ENCODE data around the gene PRKCE. TPM values are rescaled to one million over a fixed set of nuclear protein-coding genes. Genes with fewer than 3 reads are reported as not detected.

Gene PRKCE
- total RNA-seq, 1 donor from 2014 or later, result 18.4 TPM

- DNase-seq (ENCODE audit: low spot score in 2 of 2, unreplicated experiment in 2 of 2), result no peak
- no peaks in the 10 kb centered on the region for H3K27me3 Mint-ChIP-seq (ENCODE audit: low read depth)
- TF ChIP-seq CTCF (IDR thresholded peaks at IDR 0.05; ENCODE audit: unreplicated experiment), result no peak
- peaks cover 8% of the 10 kb centered on the region for H3K4me1 Mint-ChIP-seq
- peaks cover 2% of the 10 kb centered on the region for H3K9me3 Mint-ChIP-seq
- peak overlapping the region; percentile 13 for H3K27ac Mint-ChIP-seq
- no peaks in the 10 kb centered on the region for H3K36me3 Mint-ChIP-seq
- no peak overlapping the region for H3K4me3 Mint-ChIP-seq
Observed at GRCh38 chr2:45720210-45720609, 68.7 kb downstream of the PRKCE start.

- H3K36me3 Mint-ChIP-seq, result no peaks in the 10 kb centered on the region
- H3K4me3 Mint-ChIP-seq, result no peak overlapping the region
- TF ChIP-seq CTCF (IDR thresholded peaks at IDR 0.05; ENCODE audit: unreplicated experiment), result no peak
- peaks cover 8% of the 10 kb centered on the region for H3K4me1 Mint-ChIP-seq
- no peak for DNase-seq (ENCODE audit: low spot score in 2 of 2, unreplicated experiment in 2 of 2)
- H3K27ac Mint-ChIP-seq, result no peak overlapping the region
- no peaks in the 10 kb centered on the region for H3K27me3 Mint-ChIP-seq (ENCODE audit: low read depth)
- H3K9me3 Mint-ChIP-seq, result peaks cover 4% of the 10 kb centered on the region
Observed at GRCh38 chr2:45721150-45721549, 69.7 kb downstream of the PRKCE start.

- Mint-ChIP-seq H3K27me3 (ENCODE audit: low read depth) (no peaks in the 10 kb centered on the region), H3K4me1 (peaks cover 8% of the 10 kb centered on the region), H3K36me3 (no peaks in the 10 kb centered on the region), H3K27ac (no peak overlapping the region), H3K4me3 (no peak overlapping the region), H3K9me3 (peaks cover 4% of the 10 kb centered on the region)
- no peak for DNase-seq (ENCODE audit: low spot score in 2 of 2, unreplicated experiment in 2 of 2)
- no peak for TF ChIP-seq CTCF (IDR thresholded peaks at IDR 0.05; ENCODE audit: unreplicated experiment)
Observed at GRCh38 chr2:45722477-45722876, 71.0 kb downstream of the PRKCE start.

- H3K9me3 Mint-ChIP-seq, result peaks cover 4% of the 10 kb centered on the region
- no peak for DNase-seq (ENCODE audit: low spot score in 2 of 2, unreplicated experiment in 2 of 2)
- H3K27ac Mint-ChIP-seq, result no peak overlapping the region
- no peaks in the 10 kb centered on the region for H3K27me3 Mint-ChIP-seq (ENCODE audit: low read depth)
- H3K4me3 Mint-ChIP-seq, result no peak overlapping the region
- H3K36me3 Mint-ChIP-seq, result no peaks in the 10 kb centered on the region
- peaks cover 8% of the 10 kb centered on the region for H3K4me1 Mint-ChIP-seq
- no peak for TF ChIP-seq CTCF (IDR thresholded peaks at IDR 0.05; ENCODE audit: unreplicated experiment)
Observed at GRCh38 chr2:45723857-45724256, 72.4 kb downstream of the PRKCE start.

- Mint-ChIP-seq H3K27me3 (ENCODE audit: low read depth) (no peaks in the 10 kb centered on the region), H3K36me3 (no peaks in the 10 kb centered on the region), H3K9me3 (peaks cover 4% of the 10 kb centered on the region)
Observed at GRCh38 chr2:45724335-45724734, 72.9 kb downstream of the PRKCE start.

More at GRCh38 chr2:45724335-45724734, 72.9 kb downstream of the PRKCE start:
- DNase-seq (ENCODE audit: low spot score in 2 of 2, unreplicated experiment in 2 of 2), result no peak
- Mint-ChIP-seq H3K4me3 (no peak overlapping the region), H3K4me1 (peaks cover 8% of the 10 kb centered on the region), H3K27ac (no peak overlapping the region)
- no peak for TF ChIP-seq CTCF (IDR thresholded peaks at IDR 0.05; ENCODE audit: unreplicated experiment)

Measured in mesothelial cell of epicardium (in vitro differentiated cells).